ENCODE measurements around the gene ARPP21.

Gene ARPP21

DNA sequence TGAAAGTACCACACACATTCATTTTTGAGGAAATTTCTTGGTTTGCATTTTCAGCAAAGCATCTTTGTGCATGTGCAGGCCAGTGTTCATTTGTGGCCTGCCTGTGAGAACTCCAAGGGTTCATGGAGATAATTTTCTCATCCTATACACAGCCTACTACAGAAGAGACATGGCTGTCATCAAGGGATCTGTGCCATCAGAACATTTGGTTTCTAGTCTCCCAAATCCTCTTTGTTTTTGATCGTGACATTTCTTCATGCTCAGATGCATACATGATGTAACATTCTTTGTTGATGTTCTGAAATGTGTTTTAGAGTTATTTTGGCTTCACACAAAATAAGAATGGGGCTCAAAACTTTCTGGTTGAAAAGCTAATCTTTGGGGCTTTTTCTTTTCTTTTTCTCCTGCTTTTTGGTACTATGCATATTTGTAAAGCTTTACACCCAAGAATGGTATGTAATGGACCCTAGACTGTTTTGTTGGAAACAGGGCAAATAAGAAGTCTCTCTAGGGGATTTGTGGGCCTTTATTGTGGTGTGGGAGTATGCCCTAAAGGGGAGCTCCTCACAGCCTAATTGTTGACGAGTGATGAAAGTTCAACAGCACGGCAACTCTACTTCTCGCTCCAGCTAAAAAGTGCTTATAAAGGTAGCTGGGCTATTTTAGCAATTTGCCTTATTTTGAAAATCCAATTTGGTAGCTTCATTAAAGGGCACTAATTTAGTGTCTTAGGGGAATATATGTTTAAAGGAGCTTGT, 3.2 kb upstream of the ARPP21 start:
- no peak for TF ChIP-seq ZNF274 (IDR thresholded peaks at IDR 0.05; ENCODE audit: low read depth, low read length)
- H3K4me3 ChIP-seq (ENCODE audit: low read length) = no peak overlapping the region

- no peak for TF ChIP-seq ZNF274 (IDR thresholded peaks at IDR 0.05; ENCODE audit: low read depth, low read length)
- H3K4me3 ChIP-seq (ENCODE audit: low read length) = no peak overlapping the region
Measured at GRCh38 chr3:35638251-35638979, 910 bp upstream of the ARPP21 start.

- TF ChIP-seq ZNF274 (IDR thresholded peaks at IDR 0.05; ENCODE audit: low read depth, low read length) = no peak
- no peak overlapping the region for H3K4me3 ChIP-seq (ENCODE audit: low read length)
Measured at GRCh38 chr3:35638980-35639253, 408 bp upstream of the ARPP21 start.

GRCh38 chr3:35640190-35641165, 1.2 kb downstream of the ARPP21 start:
- no peak overlapping the region for H3K4me3 ChIP-seq (ENCODE audit: low read length)
- no peak for TF ChIP-seq ZNF274 (IDR thresholded peaks at IDR 0.05; ENCODE audit: low read depth, low read length)

- no peak for TF ChIP-seq ZNF274 (IDR thresholded peaks at IDR 0.05; ENCODE audit: low read depth, low read length)
- no peak overlapping the region for H3K4me3 ChIP-seq (ENCODE audit: low read length)
Measured at GRCh38 chr3:35641331-35641730, 2.0 kb downstream of the ARPP21 start.

- no peak overlapping the region for H3K4me3 ChIP-seq (ENCODE audit: low read length)
- no peak for TF ChIP-seq ZNF274 (IDR thresholded peaks at IDR 0.05; ENCODE audit: low read depth, low read length)
Measured at GRCh38 chr3:35641920-35642527, 2.7 kb downstream of the ARPP21 start.

DNA sequence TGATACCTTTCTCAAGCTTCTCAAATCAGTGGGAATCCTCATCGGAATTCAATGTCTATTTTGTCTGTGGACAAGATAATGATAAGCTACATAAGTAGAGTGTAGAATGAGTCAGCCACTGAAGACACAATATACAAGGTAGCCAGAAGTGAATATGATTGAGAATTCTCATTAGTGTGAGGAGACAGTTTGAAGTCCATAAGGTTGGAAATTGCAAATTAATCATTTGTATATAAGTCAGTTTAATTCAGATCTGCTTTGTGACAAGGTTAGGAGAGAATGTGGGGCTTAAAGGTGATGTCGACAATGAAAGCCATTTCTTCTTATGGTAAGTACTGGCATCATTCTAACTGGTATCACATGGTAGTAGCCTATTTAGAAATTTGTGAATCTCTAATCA, 4.2 kb downstream of the ARPP21 start:
- H3K4me3 ChIP-seq (ENCODE audit: low read length) = no peak overlapping the region
- no peak for TF ChIP-seq ZNF274 (IDR thresholded peaks at IDR 0.05; ENCODE audit: low read depth, low read length)

DNA sequence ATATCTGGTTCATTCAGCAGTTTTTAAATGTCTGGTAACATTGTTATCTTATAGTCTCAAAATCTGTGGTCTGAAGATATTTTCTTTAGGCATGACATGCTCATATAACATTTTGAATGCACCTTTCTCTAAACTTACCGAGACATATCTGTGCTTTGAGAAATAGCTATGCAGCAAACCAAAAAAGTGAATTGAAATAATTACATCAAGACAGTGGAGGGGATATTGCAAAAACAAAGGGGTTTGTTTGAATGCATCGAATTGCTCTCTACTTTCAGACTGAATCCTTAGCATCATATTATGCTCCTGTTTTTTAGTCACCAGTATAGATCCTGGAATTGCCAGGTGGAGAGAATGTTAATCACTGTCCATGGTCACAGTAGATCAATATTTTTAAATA, 5.1 kb downstream of the ARPP21 start:
- TF ChIP-seq ZNF274 (IDR thresholded peaks at IDR 0.05; ENCODE audit: low read depth, low read length) = no peak
- no peak overlapping the region for H3K4me3 ChIP-seq (ENCODE audit: low read length)

DNA sequence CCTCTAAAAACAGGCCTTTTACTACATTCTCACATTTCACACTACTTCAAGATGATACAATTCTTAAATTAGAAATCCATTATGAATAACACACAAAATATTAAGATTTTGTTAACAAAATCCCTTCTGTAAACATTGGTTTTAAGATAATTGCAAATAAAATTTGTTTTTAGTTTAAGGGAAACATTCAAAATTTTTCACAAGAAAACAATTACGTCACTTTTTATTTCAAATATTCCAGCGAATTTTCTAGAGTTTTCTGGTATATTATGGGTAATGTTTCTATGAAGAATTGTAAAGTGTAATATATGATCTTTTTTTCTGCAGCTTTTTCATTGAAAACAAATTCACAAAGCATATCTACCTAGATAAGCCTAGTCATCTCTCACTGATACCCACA, 5.9 kb downstream of the ARPP21 start:
- no peak overlapping the region for H3K4me3 ChIP-seq (ENCODE audit: low read length)
- no peak for TF ChIP-seq ZNF274 (IDR thresholded peaks at IDR 0.05; ENCODE audit: low read depth, low read length)

- no peak overlapping the region for H3K4me3 ChIP-seq (ENCODE audit: low read length)
- TF ChIP-seq ZNF274 (IDR thresholded peaks at IDR 0.05; ENCODE audit: low read depth, low read length) = no peak
Measured at GRCh38 chr3:35646081-35646480, 6.8 kb downstream of the ARPP21 start.

- no peak overlapping the region for H3K4me3 ChIP-seq (ENCODE audit: low read length)
Measured at GRCh38 chr3:35647461-35647860, 8.1 kb downstream of the ARPP21 start.

GRCh38 chr3:35648347-35648746, 9.0 kb downstream of the ARPP21 start:
- TF ChIP-seq ZNF274 (IDR thresholded peaks at IDR 0.05; ENCODE audit: low read depth, low read length) = no peak
- H3K4me3 ChIP-seq (ENCODE audit: low read length) = no peak overlapping the region

More at GRCh38 chr3:35647461-35647860, 8.1 kb downstream of the ARPP21 start:
- no peak for TF ChIP-seq ZNF274 (IDR thresholded peaks at IDR 0.05; ENCODE audit: low read depth, low read length)

- TF ChIP-seq ZNF274 (IDR thresholded peaks at IDR 0.05; ENCODE audit: low read depth, low read length) = no peak
- no peak overlapping the region for H3K4me3 ChIP-seq (ENCODE audit: low read length)
Measured at GRCh38 chr3:35649405-35649804, 10.1 kb downstream of the ARPP21 start.

GRCh38 chr3:35651426-35651825, 12.1 kb downstream of the ARPP21 start:
- no peak for TF ChIP-seq ZNF274 (IDR thresholded peaks at IDR 0.05; ENCODE audit: low read depth, low read length)
- no peak overlapping the region for H3K4me3 ChIP-seq (ENCODE audit: low read length)
